IMR-90 (cell line): Measurements from ENCODE around the gene NOP9. TPM values are rescaled to one million over a fixed set of nuclear protein-coding genes. Genes with fewer than 3 reads are reported as not detected.

Experiments used
- ATAC-seq: fragments of 200-7000 bp; cut with Tn5 transposase; 2 replicates; pipeline ENCODE4 v1.9.1; 2020; ENCODE audit warnings: low read depth, mild to moderate bottlenecking, moderate library complexity
- BruUV-seq: library from RNA; stranded (reverse); fragments of 400-500 nt; replicated peaks from 2 replicates; lab custom pipeline; 2021; lab: Mats Ljungman, UMichigan
- CTCF ChIA-PET: fragments of 300-600 bp; formaldehyde crosslinking; extraction: SDS; loops from one replicate; lab custom pipeline; 2021; ENCODE audit warnings: antibody characterized with exemption; lab: Yijun Ruan, JAX
- POLR2A ChIA-PET: fragments of 300-600 bp; sonication (Branson Sonifier 250); formaldehyde crosslinking; loops from one replicate; lab custom pipeline; 2022; ENCODE audit warnings: antibody characterized with exemption; ENCODE audit not compliant: unreplicated experiment; lab: Charles Lee
- DNase-seq: peaks from one replicate; pipeline ENCODE4 v3.0.0; 2013
- H2AFZ ChIP-seq: replicated peaks from 2 replicates; pipeline ENCODE3; 2013; ENCODE audit warnings: low read length, mild to moderate bottlenecking; ENCODE audit not compliant: poor library complexity
- H2AK5ac ChIP-seq: 2 replicates; pipeline ENCODE4 v1.6.1; 2013; ENCODE audit warnings: low read depth, low read length, inconsistent platforms
- H2AK9ac ChIP-seq: replicated peaks from 2 replicates; pipeline ENCODE3; 2013; ENCODE audit warnings: mild to moderate bottlenecking, low read depth, low read length, moderate library complexity; ENCODE audit not compliant: poor library complexity
- H2BK120ac ChIP-seq: 2 replicates; pipeline ENCODE4 v1.6.1; 2013; ENCODE audit warnings: low read depth, low read length, inconsistent platforms
- H2BK15ac ChIP-seq: 3 replicates; pipeline ENCODE4 v1.6.1; 2013; ENCODE audit warnings: low read depth, low read length, inconsistent platforms
- H2BK20ac ChIP-seq: 2 replicates; pipeline ENCODE4 v1.6.1; 2013; ENCODE audit warnings: low read depth, mild to moderate bottlenecking, inconsistent platforms, low read length, moderate library complexity
- H2BK5ac ChIP-seq: 2 replicates; pipeline ENCODE4 v1.6.1; 2013; ENCODE audit warnings: mild to moderate bottlenecking, low read depth, low read length, inconsistent platforms; ENCODE audit not compliant: poor library complexity, severe bottlenecking
- H3K14ac ChIP-seq: replicated peaks from 2 replicates; pipeline ENCODE4 v1.6.1; 2013; ENCODE audit warnings: low read depth, low read length, inconsistent platforms
- H3K18ac ChIP-seq: 2 replicates; pipeline ENCODE4 v1.6.1; 2013; ENCODE audit warnings: low read depth, low read length, control low read depth
- H3K23ac ChIP-seq: 2 replicates; pipeline ENCODE4 v1.6.1; 2013; ENCODE audit warnings: low read depth, low read length, inconsistent platforms
- H3K27ac ChIP-seq: 2 replicates; pipeline ENCODE4 v1.5.1; 2013; ENCODE audit warnings: mild to moderate bottlenecking, control low read depth, low read length; ENCODE audit not compliant: insufficient read depth
- H3K27me3 ChIP-seq: 2 replicates; pipeline ENCODE4 v1.6.1; 2013; ENCODE audit warnings: low read length; ENCODE audit not compliant: control insufficient read depth, insufficient read depth
- H3K36me3 ChIP-seq: 2 replicates; pipeline ENCODE4 v1.6.1; 2013; ENCODE audit warnings: low read length, mixed read lengths; ENCODE audit not compliant: control insufficient read depth, insufficient read depth
- H3K4ac ChIP-seq: 2 replicates; pipeline ENCODE4 v1.6.1; 2013; ENCODE audit warnings: low read depth, low read length, inconsistent platforms
- H3K4me1 ChIP-seq: 2 replicates; pipeline ENCODE4 v1.6.1; 2013; ENCODE audit warnings: low read length, mixed read lengths; ENCODE audit not compliant: control insufficient read depth, insufficient read depth
- H3K4me2 ChIP-seq: 2 replicates; pipeline ENCODE4 v1.6.1; 2013; ENCODE audit warnings: low read depth, mild to moderate bottlenecking, control low read depth, low read length, moderate library complexity
- H3K4me3 ChIP-seq: 2 replicates; pipeline ENCODE4 v1.5.1; 2013; ENCODE audit warnings: low read depth, mild to moderate bottlenecking, control low read depth, low read length, moderate library complexity; ENCODE audit not compliant: insufficient read depth
- H3K56ac ChIP-seq: 2 replicates; pipeline ENCODE4 v1.6.1; 2013; ENCODE audit warnings: low read length, inconsistent platforms; ENCODE audit not compliant: insufficient read depth; ENCODE audit errors: extremely low read depth
- H3K79me1 ChIP-seq, 2 experiments: 2 replicates each; pipeline ENCODE4 v1.6.1; 2013; ENCODE audit warnings: low read length in 2 of 2, inconsistent platforms in 1 of 2, low read depth in 1 of 2
- H3K9ac ChIP-seq: 2 replicates; pipeline ENCODE4 v1.6.1; 2013; ENCODE audit warnings: low read depth, low read length, control low read depth
- H3K9me1 ChIP-seq: 2 replicates; pipeline ENCODE4 v1.6.1; 2013; ENCODE audit warnings: low read length, inconsistent platforms; ENCODE audit not compliant: insufficient read depth
- H3K9me3 ChIP-seq: 2 replicates; pipeline ENCODE4 v1.6.1; 2013; ENCODE audit warnings: low read length; ENCODE audit not compliant: control insufficient read depth, insufficient read depth
- H4K20me1 ChIP-seq: 2 replicates; pipeline ENCODE4 v1.6.1; 2013; ENCODE audit warnings: low read length, inconsistent platforms; ENCODE audit not compliant: insufficient read depth
- H4K5ac ChIP-seq: 2 replicates; pipeline ENCODE4 v1.6.1; 2013; ENCODE audit warnings: mild to moderate bottlenecking, low read depth, low read length, control low read depth
- H4K8ac ChIP-seq, 2 experiments: 2 replicates each; pipeline ENCODE4 v1.6.1; 2013; ENCODE audit warnings: low read depth in 2 of 2, low read length in 2 of 2, control low read depth in 1 of 2, inconsistent platforms in 1 of 2
- H4K91ac ChIP-seq: 2 replicates; pipeline ENCODE4 v1.6.1; 2013; ENCODE audit warnings: low read depth, low read length, inconsistent platforms; ENCODE audit not compliant: insufficient read depth
- BHLHE40 ChIP-seq: fragments of 150-350 bp; IDR thresholded peaks from 2 replicates; pipeline ENCODE4 v1.6.1; 2016; ENCODE audit warnings: mild to moderate bottlenecking, low read depth, low read length
- CEBPB ChIP-seq: IDR thresholded peaks from 2 replicates; pipeline ENCODE4 v1.6.1; 2012; ENCODE audit warnings: low read depth, low read length, improper control_type of control experiment
- CHD1 ChIP-seq: IDR thresholded peaks from 2 replicates; pipeline ENCODE4 v1.6.1; 2012; ENCODE audit warnings: low read depth, low read length, improper control_type of control experiment
- CTCF ChIP-seq: conservative IDR thresholded peaks from 2 replicates; pipeline ENCODE4 v1.5.1; 2012; ENCODE audit warnings: mild to moderate bottlenecking, low read depth, low read length, improper control_type of control experiment
- ELK1 ChIP-seq: fragments of 150-350 bp; IDR thresholded peaks from 2 replicates; pipeline ENCODE4 v1.6.1; 2016; ENCODE audit warnings: low read depth, mild to moderate bottlenecking, low read length, moderate library complexity, borderline replicate concordance
- FOS ChIP-seq: fragments of 150-350 bp; IDR thresholded peaks from 2 replicates; pipeline ENCODE4 v1.6.1; 2016; ENCODE audit warnings: low read depth, low read length
- MAFK ChIP-seq: IDR thresholded peaks from 2 replicates; pipeline ENCODE4 v1.6.1; 2012; ENCODE audit warnings: low read depth, low read length, improper control_type of control experiment
- MAZ ChIP-seq: IDR thresholded peaks from 2 replicates; pipeline ENCODE4 v1.6.1; 2012; ENCODE audit warnings: low read depth, mild to moderate bottlenecking, low read length, improper control_type of control experiment, moderate library complexity, borderline replicate concordance
- MXI1 ChIP-seq: IDR thresholded peaks from 2 replicates; pipeline ENCODE4 v1.6.1; 2012; ENCODE audit warnings: low read depth, mild to moderate bottlenecking, low read length, moderate library complexity, borderline replicate concordance
- NFE2L2 ChIP-seq: fragments of 150-350 bp; IDR thresholded peaks from 2 replicates; pipeline ENCODE4 v1.6.1; 2016; ENCODE audit warnings: low read depth, mild to moderate bottlenecking, low read length
- POLR2A ChIP-seq: IDR thresholded peaks from 2 replicates; pipeline ENCODE4 v1.6.1; 2012; ENCODE audit warnings: mild to moderate bottlenecking, low read depth, low read length
- RAD21 ChIP-seq: IDR thresholded peaks from 2 replicates; pipeline ENCODE4 v1.6.1; 2012; ENCODE audit warnings: low read length, improper control_type of control experiment
- RCOR1 ChIP-seq: IDR thresholded peaks from 2 replicates; pipeline ENCODE4 v1.6.1; 2012; ENCODE audit warnings: mild to moderate bottlenecking, low read length, improper control_type of control experiment; ENCODE audit not compliant: insufficient replicate concordance
- RFX5 ChIP-seq: IDR thresholded peaks from 2 replicates; pipeline ENCODE4 v1.8.0; 2012; ENCODE audit warnings: low read depth, mild to moderate bottlenecking, low read length, moderate library complexity
- SMC3 ChIP-seq: fragments of 150-350 bp; IDR thresholded peaks from 2 replicates; pipeline ENCODE4 v1.6.1; 2016; ENCODE audit warnings: low read depth, mild to moderate bottlenecking, antibody characterized with exemption, low read length, moderate library complexity
- USF2 ChIP-seq: fragments of 150-350 bp; IDR thresholded peaks from 2 replicates; pipeline ENCODE4 v1.6.1; 2017; ENCODE audit warnings: mild to moderate bottlenecking, antibody characterized with exemption, low read length, low read depth
- WGBS, 2 experiments: methylation state at CpG; one replicate each; pipeline versions ENCODE4 v1.1.5 to v1.1.7; 2013; ENCODE audit warnings: missing lambda C conversion rate in 2 of 2; ENCODE audit not compliant: insufficient read length in 1 of 2; ENCODE audit errors: extremely low coverage in 2 of 2; 5-methylcytosine and 5-hydroxymethylcytosine counted together
- dilution Hi-C: fragments of 300-500 bp; cut with HindIII; formaldehyde crosslinking; loops from one replicate; pipeline ENCODE4 v1.14.3; 2018; ENCODE audit warnings: low sequenced_read_pairs; ENCODE audit not compliant: unreplicated experiment
- in situ Hi-C: fragments of 300-500 bp; cut with MboI; formaldehyde crosslinking; loops from 3 replicates; pipeline ENCODE4 v1.14.3; 2019; ENCODE audit warnings: low sequenced_read_pairs, inconsistent platforms, mixed read lengths
- intact Hi-C: fragments of 100-400 bp; cut with micrococcal nuclease; formaldehyde crosslinking; loops from 2 replicates; pipeline ENCODE4 v1.10.0; 2022
- polyA plus RNA-seq, 3 experiments: library from polyadenylated mRNA; depleted of rRNA; stranded (reverse); fragments of >200 nt; gene quantifications; 2 replicates each; pipeline ENCODE4 v1.2.3, GENCODE V29; 2012; ENCODE audit warnings: low replicate concordance in 1 of 3
- total RNA-seq: library from RNA; depleted of rRNA; stranded (reverse); fragments of >200 nt; gene quantifications from 2 replicates; pipeline ENCODE4 v1.2.3, GENCODE V29; 2012

Gene NOP9
- total and polyA plus RNA-seq, 2 of the 4 experiments (the other 2 are of a cell fraction) = 11.8 to 25.8 TPM

GRCh38 chr14:24261969-24262327 is 37.7 kb upstream of the NOP9 start:
- dilution Hi-C loops (no loop called here), intact Hi-C loops (no loop called here), in situ Hi-C loops (no loop called here)
- Histone ChIP-seq H2AK9ac (no peak overlapping the region), H3K27me3 (no peaks in the 10 kb centered on the region), H4K91ac (no peak overlapping the region), H2BK5ac (no peak overlapping the region), H2BK120ac (no peak overlapping the region), H2AK5ac (no peak overlapping the region), H3K79me1 (peaks cover 0 to 2% of the 10 kb centered on the region in 2 experiments; a peak in 1 of 4 replicates), H4K5ac (no peak overlapping the region), H3K9me1 (peaks cover 16% of the 10 kb centered on the region; the same call in 1 of the 2 replicates), H2BK15ac (no peak overlapping the region), H4K20me1 (no peaks in the 10 kb centered on the region), H3K9me3 (no peaks in the 10 kb centered on the region), H3K9ac (no peak overlapping the region), H3K4me1 (peaks cover 8% of the 10 kb centered on the region), H3K36me3 (peaks cover 13% of the 10 kb centered on the region; the same call in 1 of the 2 replicates), H3K4me2 (no peak overlapping the region), H3K14ac (no peak overlapping the region), H3K4me3 (no peak overlapping the region), H3K4ac (no peak overlapping the region), H4K8ac (no peak overlapping the region), H2BK20ac (no peak overlapping the region), H3K27ac (no peak overlapping the region), H3K56ac (no peak overlapping the region), H3K18ac (no peak overlapping the region), H2AFZ (no peak overlapping the region), H3K23ac (no peak overlapping the region)
- DNase-seq (no peak), ATAC-seq (no peak)
- CTCF ChIA-PET = interaction anchor here (0.6 to 1.5 kb wide), 3 partner anchors 9 to 1062 kb away, joined by 3 to 4 read pairs (median 3); partner anchors contain the start of gene TINF2
- TF ChIP-seq MAZ (no peak), CTCF (no peak), CHD1 (no peak), MAFK (no peak), POLR2A (no peak), RAD21 (no peak), USF2 (no peak), NFE2L2 (no peak), RFX5 (no peak), CEBPB (no peak), MXI1 (no peak), RCOR1 (no peak), BHLHE40 (no peak), SMC3 (no peak), FOS (no peak), ELK1 (no peak)
- no TSS peak for BruUV-seq
- POLR2A ChIA-PET = no interaction called here
- 79% methylated on average over 11 of the region's 19 CpGs; no CpG with 5 or more reads in 1 of the 2 experiments for WGBS, 2 experiments
